Endothelial cell of umbilical vein (primary cell): ENCODE results near the gene EDEM3. TPM values are rescaled to one million over a fixed set of nuclear protein-coding genes. Genes with fewer than 3 reads are reported as not detected.

Experiments
- BruUV-seq: library from RNA; stranded (reverse); fragments of 400-500 nt; replicated peaks from 2 replicates; lab custom pipeline; 2021; lab: Mats Ljungman, UMichigan
- CTCF ChIA-PET: fragments of 300-600, 350-600 bp; sonication (Branson Sonifier 250); formaldehyde crosslinking; loops from one replicate; lab custom pipeline; 2021; ENCODE audit warnings: antibody characterized with exemption, inconsistent platforms; lab: Charles Lee
- POLR2A ChIA-PET: fragments of 300-600, 350-600 bp; sonication (Branson Sonifier 250); formaldehyde crosslinking; loops from one replicate; lab custom pipeline; 2021; ENCODE audit warnings: antibody characterized with exemption, inconsistent platforms; lab: Charles Lee
- DNase-seq: peaks from one replicate; pipeline ENCODE4 v3.0.0-alpha.2; 2011; ENCODE audit warnings: low read depth, low spot score
- FAIRE-seq: peaks from 2 replicates; lab custom pipeline; 2011; peaks lifted over from hg19 to GRCh38; lab: Jason Lieb, UNC
- H2AFZ ChIP-seq: 2 replicates; pipeline ENCODE4 v1.6.0; 2012; ENCODE audit warnings: low read depth, low read length, control low read depth, inconsistent platforms
- H3K27ac ChIP-seq: 2 replicates; pipeline ENCODE4 v1.5.1; 2011; ENCODE audit warnings: low read depth, mild to moderate bottlenecking, control low read depth, low read length, moderate library complexity; ENCODE audit not compliant: insufficient read depth
- H3K27me3 ChIP-seq, 2 experiments: 2 replicates each; pipeline versions ENCODE4 v1.6.0 to v1.6.1; 2011; ENCODE audit warnings: low read length in 2 of 2, mixed read lengths in 1 of 2; ENCODE audit not compliant: control insufficient read depth in 2 of 2, insufficient read depth in 2 of 2
- H3K36me3 ChIP-seq, 2 experiments: 2 replicates in 1 of 2; 3 replicates in 1 of 2; pipeline ENCODE4 v1.5.1; 2011; ENCODE audit warnings: low read length in 2 of 2, mild to moderate bottlenecking in 1 of 2, moderate library complexity in 1 of 2; ENCODE audit not compliant: control insufficient read depth in 2 of 2, insufficient read depth in 2 of 2; ENCODE audit errors: extremely low read depth in 1 of 2
- H3K4me1 ChIP-seq: 3 replicates; pipeline ENCODE4 v1.5.1; 2011; ENCODE audit warnings: mild to moderate bottlenecking, low read length; ENCODE audit not compliant: control insufficient read depth, insufficient read depth; ENCODE audit errors: extremely low read depth
- H3K4me2 ChIP-seq: 2 replicates; pipeline ENCODE4 v1.6.1; 2011; ENCODE audit warnings: low read length, control low read depth, mixed read lengths; ENCODE audit not compliant: insufficient read depth
- H3K4me3 ChIP-seq, 3 experiments: fragments of 200-600 bp in 1 of 3; sonication (generic), shearing (Covaris generic) in 1 of 3; replicated peaks in 1 of 3; 2 replicates each; pipeline ENCODE4 v1.5.1; 2011 to 2016; ENCODE audit warnings: control low read depth in 3 of 3, low read length in 3 of 3, mild to moderate bottlenecking in 2 of 3, inconsistent platforms in 1 of 3, low read depth in 1 of 3, moderate library complexity in 1 of 3; ENCODE audit not compliant: insufficient read depth in 1 of 3
- H3K79me2 ChIP-seq: 2 replicates; pipeline ENCODE4 v1.6.0; 2012; ENCODE audit warnings: low read length, inconsistent platforms; ENCODE audit not compliant: control insufficient read depth, insufficient read depth
- H3K9ac ChIP-seq: replicated peaks from 2 replicates; pipeline ENCODE3; 2011; ENCODE audit warnings: low read length, control low read depth; ENCODE audit not compliant: insufficient read depth; ENCODE audit errors: extremely low read depth
- H3K9me1 ChIP-seq: replicated peaks from 3 replicates; pipeline ENCODE4 v1.6.0; 2011; ENCODE audit warnings: mild to moderate bottlenecking, low read length; ENCODE audit not compliant: control insufficient read depth, insufficient read depth; ENCODE audit errors: extremely low read depth
- H3K9me3 ChIP-seq: replicated peaks from 2 replicates; pipeline ENCODE4 v1.5.1; 2012; ENCODE audit warnings: low read length, inconsistent platforms; ENCODE audit not compliant: control insufficient read depth, insufficient read depth
- H4K20me1 ChIP-seq: replicated peaks from 2 replicates; pipeline ENCODE3; 2011; ENCODE audit warnings: mild to moderate bottlenecking, low read length; ENCODE audit not compliant: control insufficient read depth, insufficient read depth; ENCODE audit errors: extremely low read depth
- EZH2 ChIP-seq: IDR thresholded peaks from 2 replicates; pipeline ENCODE4 v1.6.1; 2012; ENCODE audit warnings: borderline replicate concordance, low read depth, mild to moderate bottlenecking, moderate library complexity, low read length, inconsistent platforms; ENCODE audit not compliant: severe bottlenecking
- MAX ChIP-seq: IDR thresholded peaks from 2 replicates; pipeline ENCODE4 v1.6.1; 2011; ENCODE audit not compliant: insufficient read depth, insufficient read length
- dilution Hi-C: fragments of 300-500 bp; cut with MboI; formaldehyde crosslinking; loops from one replicate; pipeline ENCODE4 v1.15.0; 2019; ENCODE audit warnings: low sequenced_read_pairs; ENCODE audit not compliant: extremely low pct_ligation_motif_present
- intact Hi-C: fragments of 100-400 bp; cut with micrococcal nuclease; formaldehyde crosslinking; loops from one replicate; pipeline ENCODE4 v1.10.0; 2022
- polyA plus RNA-seq, 4 experiments: library from polyadenylated mRNA; depleted of rRNA in 3 of 4; stranded (reverse) in 3 of 4; unstranded in 1 of 4; fragments of >200 nt; gene quantifications; 2 replicates each; pipeline versions ENCODE4 v1.2.1 to v1.2.3, GENCODE V29; 2011 to 2012; ENCODE audit warnings: missing spikeins in 1 of 4
- total RNA-seq: library from RNA; stranded (reverse); gene quantifications from 2 replicates; pipeline ENCODE4 v1.2.3, GENCODE V29; 2021

Gene EDEM3
- total and polyA plus RNA-seq, 2 donors (not counting 3 experiments of a cell fraction or from before 2014, with no cell fraction given) = 6.6 to 26.3 TPM

GRCh38 chr1:184755226-184756065 lies 788 bp upstream of the EDEM3 start:
- H3K36me3 ChIP-seq = no peaks in the 10 kb centered on the region
- CTCF ChIA-PET = interaction anchor here (0.6 to 3.0 kb wide), 5 partner anchors 36 to 415 kb away, joined by 3 to 16 read pairs (median 4); no protein-coding TSS in a partner anchor
- dilution Hi-C loops = no loop called here
- intact Hi-C loops = loop anchor here (1.0 to 5.0 kb wide), 4 partner anchors 37 to 417 kb away; partner anchors contain the start of gene SWT1
- H3K4me1 ChIP-seq = peaks cover 16% of the 10 kb centered on the region
- no TSS peak for BruUV-seq
- TF ChIP-seq EZH2 = no peak
- TF ChIP-seq MAX = peak; percentile 17
- DNase-seq (no peak), FAIRE-seq (no peak)
- no peaks in the 10 kb centered on the region for H4K20me1 ChIP-seq
- peak overlapping the region; percentile 95 for H2AFZ ChIP-seq
- POLR2A ChIA-PET = interaction anchor here (0.6 kb wide), 1 partner anchor 1101 kb away, joined by 3 read pairs; no protein-coding TSS in a partner anchor
- no peaks in the 10 kb centered on the region for H3K9me1 ChIP-seq
- H3K79me2 ChIP-seq = peaks cover 13% of the 10 kb centered on the region
- peak overlapping the region; percentile 85 for H3K4me2 ChIP-seq
- H3K9ac ChIP-seq = peak overlapping the region; percentile 66
- H3K27me3 ChIP-seq = peaks cover 2 to 3% of the 10 kb centered on the region in 2 experiments
- H3K4me3 ChIP-seq = peak overlapping the region; percentile 59 to 83 (median 65)
- peak overlapping the region; percentile 38 for H3K27ac ChIP-seq
- no peaks in the 10 kb centered on the region for H3K9me3 ChIP-seq
